Naive B cell (primary cell): ENCODE results near the gene EPB41L2. TPM values are rescaled to one million over a fixed set of nuclear protein-coding genes. Genes with fewer than 3 reads are reported as not detected.

Experiments used
- ATAC-seq, 2 donors: fragments of 150-1000 bp; cut with Tn5 transposase; 2 replicates each; pipeline ENCODE4 v1.10.0; 2021; ENCODE audit warnings: low read depth in 2 of 2, mild to moderate bottlenecking in 2 of 2, moderate library complexity in 2 of 2
- DNase-seq: peaks from one replicate; pipeline ENCODE4 v3.0.0; 2022
- H3K27ac Mint-ChIP-seq, 6 donors: one replicate each; pipeline ENCODE4 v1.8.0; 2020 to 2022; ENCODE audit warnings: mild to moderate bottlenecking in 6 of 6, mixed read lengths in 6 of 6, moderate library complexity in 5 of 6, inconsistent platforms in 2 of 6
- H3K27me3 Mint-ChIP-seq, 3 donors: one replicate each; pipeline ENCODE4 v1.8.0; 2021 to 2022; ENCODE audit warnings: mixed read lengths in 3 of 3, mild to moderate bottlenecking in 1 of 3
- H3K36me3 Mint-ChIP-seq, 2 donors: one replicate each; pipeline ENCODE4 v1.8.0; 2020 to 2022; ENCODE audit warnings: mixed read lengths in 2 of 2, inconsistent platforms in 1 of 2, mild to moderate bottlenecking in 1 of 2
- H3K4me1 Mint-ChIP-seq, 3 donors: one replicate each; pipeline ENCODE4 v1.8.0; 2020 to 2022; ENCODE audit warnings: mixed read lengths in 3 of 3, inconsistent platforms in 1 of 3, mild to moderate bottlenecking in 1 of 3, moderate library complexity in 1 of 3
- H3K4me3 Mint-ChIP-seq, 8 donors: one replicate each; pipeline ENCODE4 v1.8.0; 2020 to 2022; ENCODE audit warnings: mild to moderate bottlenecking in 8 of 8, mixed read lengths in 8 of 8, moderate library complexity in 8 of 8, inconsistent platforms in 2 of 8
- H3K9me3 Mint-ChIP-seq, 7 donors: one replicate each; pipeline ENCODE4 v1.8.0; 2020 to 2022; ENCODE audit warnings: mixed read lengths in 7 of 7, mild to moderate bottlenecking in 5 of 7, inconsistent platforms in 2 of 7, moderate library complexity in 1 of 7
- polyA plus RNA-seq, 6 donors: library from polyadenylated mRNA; unstranded; fragments of 300-500 nt; fragmentation: Illumina TruSeq; gene quantifications; one replicate each; pipeline ENCODE4 v1.2.3, GENCODE V29; 2021; ENCODE audit warnings: low read depth in 6 of 6

The EPB41L2 gene
- polyA plus RNA-seq, 6 donors from 2014 or later, result 10.9 to 51.1 (median 34.0) TPM

DNA sequence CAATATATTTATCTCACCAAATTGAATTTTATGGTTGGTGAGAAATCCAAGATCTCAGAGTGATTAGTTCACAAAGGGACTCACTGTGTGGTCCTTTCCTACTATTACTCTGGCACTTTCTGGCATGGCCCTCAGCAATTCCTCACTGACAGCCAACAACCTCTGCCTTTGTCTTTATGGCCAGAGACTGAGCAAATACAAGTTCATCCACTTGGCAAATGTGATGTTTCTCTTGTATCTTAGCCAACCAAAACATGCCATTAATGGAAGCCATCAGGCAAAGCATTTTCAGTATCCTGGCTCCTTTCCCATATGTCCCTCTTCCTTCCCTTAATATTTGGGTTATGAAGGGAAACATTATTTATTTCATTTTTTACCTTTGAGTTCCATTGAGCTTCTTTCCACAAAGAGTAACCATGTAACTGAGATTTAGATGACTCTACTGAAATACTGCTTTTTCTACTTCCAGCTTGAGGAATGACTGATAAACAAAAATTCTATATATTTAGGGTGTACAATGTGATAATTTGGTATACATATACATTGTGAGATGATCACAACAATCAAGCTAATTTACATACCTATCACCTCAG, 266.6 kb downstream of the EPB41L2 start:
- Mint-ChIP-seq H3K36me3 (no peaks in the 10 kb centered on the region), H3K4me3 (no peak overlapping the region), H3K27me3 (no peaks in the 10 kb centered on the region), H3K4me1 (no peaks in the 10 kb centered on the region), H3K9me3 (peaks cover 0 to 28% (median 7%) of the 10 kb centered on the region in 7 donors), H3K27ac (no peak overlapping the region)
- DNase-seq, result no peak
- no peak for ATAC-seq

DNA sequence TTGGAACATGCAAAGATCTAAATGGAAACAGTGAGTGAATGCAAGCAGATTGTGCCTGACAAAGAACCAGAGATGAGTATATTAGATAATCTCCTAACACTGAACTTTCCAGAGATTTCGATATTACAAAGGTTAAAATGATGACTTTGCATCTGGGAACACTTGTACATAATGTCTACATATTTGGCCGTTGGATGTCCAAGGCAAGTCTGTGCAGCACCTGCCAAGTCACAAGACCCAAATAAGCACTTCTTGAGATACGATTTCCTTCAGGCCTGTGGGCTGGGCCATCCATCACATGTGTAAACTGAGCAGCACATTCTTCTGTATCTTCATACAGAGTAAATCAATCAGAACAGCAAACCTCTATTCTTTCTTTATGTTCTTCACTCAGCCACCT, 268.3 kb downstream of the EPB41L2 start:
- no peaks in the 10 kb centered on the region for H3K27me3 Mint-ChIP-seq
- no peak overlapping the region for H3K27ac Mint-ChIP-seq
- ATAC-seq, result no peak
- H3K9me3 Mint-ChIP-seq, result peaks cover 0 to 19% (median 7%) of the 10 kb centered on the region in 7 donors
- H3K4me3 Mint-ChIP-seq, result no peak overlapping the region
- H3K36me3 Mint-ChIP-seq, result no peaks in the 10 kb centered on the region
- DNase-seq, result no peak
- H3K4me1 Mint-ChIP-seq, result no peaks in the 10 kb centered on the region

DNA sequence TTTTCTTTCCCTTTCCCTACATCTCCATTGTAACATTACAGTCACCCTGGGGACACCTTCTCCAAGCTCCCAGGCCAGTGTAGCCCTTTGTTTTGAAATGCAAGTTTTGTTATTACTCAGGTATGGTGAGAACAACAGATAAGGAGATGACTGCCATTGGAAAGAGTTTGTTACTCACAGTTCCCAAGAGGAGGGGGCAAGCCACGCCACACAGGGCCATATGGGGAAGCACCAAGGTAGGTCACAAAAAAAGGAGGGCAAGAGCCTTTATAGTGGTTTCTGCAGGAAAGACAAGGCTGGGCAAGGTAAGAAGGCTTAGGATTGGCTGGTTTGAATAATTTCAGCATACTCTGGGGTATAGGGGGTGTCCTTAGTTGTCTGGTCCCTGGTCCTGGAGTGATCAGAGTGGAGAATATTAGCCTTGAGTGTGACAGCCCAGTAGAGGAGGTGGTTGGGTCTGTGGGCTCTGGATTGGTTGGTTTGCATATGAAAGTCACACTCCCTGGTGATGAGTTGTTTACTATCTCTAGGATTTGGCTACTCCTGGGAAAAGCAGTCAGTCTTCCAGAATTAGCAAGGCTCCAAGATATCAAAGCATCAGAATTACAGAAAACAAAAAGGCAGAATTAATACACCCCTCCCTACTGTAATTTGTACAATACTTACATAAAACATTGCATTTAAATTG, 268.9 kb downstream of the EPB41L2 start:
- no peak for ATAC-seq
- no peaks in the 10 kb centered on the region for H3K4me1 Mint-ChIP-seq
- H3K27me3 Mint-ChIP-seq, result no peaks in the 10 kb centered on the region
- no peak overlapping the region for H3K27ac Mint-ChIP-seq
- H3K36me3 Mint-ChIP-seq, result no peaks in the 10 kb centered on the region
- H3K4me3 Mint-ChIP-seq, result no peak overlapping the region
- DNase-seq, result no peak
- H3K9me3 Mint-ChIP-seq, result peaks cover 0 to 13% (median 5%) of the 10 kb centered on the region in 7 donors

Other genes with a start within 250 kb of the EPB41L2 start
- gene SMLR1, start 235.8 kb downstream of the EPB41L2 start, polyA plus RNA-seq, result not detected
- 10 to 100 TPM in 3 of 6 donors, 1 to 10 TPM in 3; 6.9 to 33.8 (median 10.5) TPM for gene AKAP7, start 72.2 kb upstream of the EPB41L2 start, polyA plus RNA-seq